Progenitor cell of endocrine pancreas (in vitro differentiated cells): ENCODE data around the gene TSPAN5. TPM values are rescaled to one million over a fixed set of nuclear protein-coding genes. Genes with fewer than 3 reads are reported as not detected.

ENCODE experiments used
- DNase-seq: peaks from one replicate; pipeline ENCODE4 v3.0.0; 2021; ENCODE audit warnings: low spot score; ENCODE audit not compliant: unreplicated experiment
- H3K27ac Mint-ChIP-seq: 2 replicates; pipeline ENCODE4 v1.8.0; 2021; ENCODE audit warnings: mild to moderate bottlenecking, moderate library complexity, mixed read lengths
- H3K27me3 Mint-ChIP-seq: 2 replicates; pipeline ENCODE4 v1.8.0; 2021; ENCODE audit warnings: mixed read lengths
- H3K36me3 Mint-ChIP-seq: 2 replicates; pipeline ENCODE4 v1.8.0; 2022; ENCODE audit warnings: mixed read lengths; ENCODE audit not compliant: insufficient read depth
- H3K4me1 Mint-ChIP-seq: 2 replicates; pipeline ENCODE4 v1.8.0; 2021; ENCODE audit warnings: low read depth, mixed read lengths
- H3K4me3 Mint-ChIP-seq: 2 replicates; pipeline ENCODE4 v1.8.0; 2021; ENCODE audit warnings: low read depth, mild to moderate bottlenecking, moderate library complexity, mixed read lengths
- H3K9me3 Mint-ChIP-seq: 2 replicates; pipeline ENCODE4 v1.8.0; 2021; ENCODE audit warnings: low read depth, mixed read lengths
- total RNA-seq: library from RNA; stranded (reverse); gene quantifications from 2 replicates; pipeline ENCODE4 v1.2.1, GENCODE V29; 2021
- TF ChIP-seq, protein P1 (sequence below): fragments of 200-600 bp; sonication (generic); IDR thresholded peaks from one replicate; pipeline ENCODE4 v1.5.0; 2021; ENCODE audit warnings: antibody characterized with exemption, mild to moderate bottlenecking; ENCODE audit not compliant: unreplicated experiment

The TSPAN5 gene
- total RNA-seq, 1 donor from 2014 or later: 6.1 TPM

DNA sequence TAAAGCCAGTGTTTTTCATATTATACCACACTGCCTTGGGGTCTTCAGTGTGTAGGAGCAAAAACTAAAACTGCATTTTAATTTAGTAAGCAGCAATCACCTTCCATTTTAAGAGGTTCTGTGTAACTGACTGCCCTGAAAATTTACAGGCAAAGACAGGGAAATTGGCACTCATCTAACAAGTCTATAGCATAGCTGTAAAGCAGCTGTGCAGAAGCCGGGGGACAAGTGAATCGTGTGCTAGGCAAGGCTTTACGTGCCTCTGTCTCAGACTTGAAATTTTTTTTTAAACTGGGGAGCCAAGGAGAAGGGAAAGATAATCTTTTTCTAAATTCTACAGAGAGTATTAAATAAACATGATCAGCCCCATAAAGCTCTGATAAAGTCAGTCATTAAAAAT is 39.7 kb downstream of the TSPAN5 start:
- no peak for DNase-seq
- Mint-ChIP-seq H3K4me1 (peaks cover 23% of the 10 kb centered on the region), H3K27ac (no peak overlapping the region), H3K27me3 (peaks cover 3% of the 10 kb centered on the region), H3K4me3 (no peak overlapping the region), H3K9me3 (no peaks in the 10 kb centered on the region), H3K36me3 (no peaks in the 10 kb centered on the region)
- TF ChIP-seq, protein P1, sequence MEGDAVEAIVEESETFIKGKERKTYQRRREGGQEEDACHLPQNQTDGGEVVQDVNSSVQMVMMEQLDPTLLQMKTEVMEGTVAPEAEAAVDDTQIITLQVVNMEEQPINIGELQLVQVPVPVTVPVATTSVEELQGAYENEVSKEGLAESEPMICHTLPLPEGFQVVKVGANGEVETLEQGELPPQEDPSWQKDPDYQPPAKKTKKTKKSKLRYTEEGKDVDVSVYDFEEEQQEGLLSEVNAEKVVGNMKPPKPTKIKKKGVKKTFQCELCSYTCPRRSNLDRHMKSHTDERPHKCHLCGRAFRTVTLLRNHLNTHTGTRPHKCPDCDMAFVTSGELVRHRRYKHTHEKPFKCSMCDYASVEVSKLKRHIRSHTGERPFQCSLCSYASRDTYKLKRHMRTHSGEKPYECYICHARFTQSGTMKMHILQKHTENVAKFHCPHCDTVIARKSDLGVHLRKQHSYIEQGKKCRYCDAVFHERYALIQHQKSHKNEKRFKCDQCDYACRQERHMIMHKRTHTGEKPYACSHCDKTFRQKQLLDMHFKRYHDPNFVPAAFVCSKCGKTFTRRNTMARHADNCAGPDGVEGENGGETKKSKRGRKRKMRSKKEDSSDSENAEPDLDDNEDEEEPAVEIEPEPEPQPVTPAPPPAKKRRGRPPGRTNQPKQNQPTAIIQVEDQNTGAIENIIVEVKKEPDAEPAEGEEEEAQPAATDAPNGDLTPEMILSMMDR: no peak

DNA sequence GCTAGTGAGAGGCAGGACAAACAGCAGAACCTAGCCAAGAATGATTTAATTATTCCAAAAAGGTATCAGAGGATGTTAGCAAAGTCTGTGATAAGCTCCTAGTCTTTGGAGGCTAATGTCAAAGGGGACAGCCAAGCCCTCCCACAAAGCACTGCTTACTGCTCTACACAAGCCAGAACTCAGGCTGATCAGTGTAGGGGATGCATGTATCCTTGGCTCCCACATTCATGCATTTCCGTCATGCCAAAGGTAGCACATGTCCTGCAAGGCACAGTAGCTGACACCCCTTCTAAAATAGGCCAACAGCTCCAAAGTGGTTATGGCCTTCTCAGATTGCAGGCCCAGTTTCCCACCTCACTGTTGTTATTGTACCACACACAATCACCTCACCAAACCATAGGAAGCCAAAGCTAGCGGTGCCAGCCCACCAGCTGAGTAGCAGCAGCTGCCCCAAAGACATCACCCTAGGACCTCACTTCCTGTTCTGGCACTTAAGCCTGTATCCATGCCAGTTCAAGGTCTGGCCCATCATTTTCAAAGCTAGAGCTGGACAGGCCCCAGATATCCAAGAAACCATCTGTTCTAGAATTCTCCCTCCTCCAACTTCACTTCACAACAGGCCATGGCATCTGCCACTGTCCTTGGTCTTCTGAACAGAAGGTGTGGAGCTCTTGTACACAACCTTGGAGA is 40.9 kb downstream of the TSPAN5 start:
- H3K9me3 Mint-ChIP-seq: no peaks in the 10 kb centered on the region
- peaks cover 1% of the 10 kb centered on the region for H3K27me3 Mint-ChIP-seq
- H3K36me3 Mint-ChIP-seq: no peaks in the 10 kb centered on the region
- H3K4me1 Mint-ChIP-seq: peaks cover 18% of the 10 kb centered on the region
- TF ChIP-seq, protein P1: no peak
- no peak overlapping the region for H3K4me3 Mint-ChIP-seq
- DNase-seq: no peak
- no peak overlapping the region for H3K27ac Mint-ChIP-seq

DNA sequence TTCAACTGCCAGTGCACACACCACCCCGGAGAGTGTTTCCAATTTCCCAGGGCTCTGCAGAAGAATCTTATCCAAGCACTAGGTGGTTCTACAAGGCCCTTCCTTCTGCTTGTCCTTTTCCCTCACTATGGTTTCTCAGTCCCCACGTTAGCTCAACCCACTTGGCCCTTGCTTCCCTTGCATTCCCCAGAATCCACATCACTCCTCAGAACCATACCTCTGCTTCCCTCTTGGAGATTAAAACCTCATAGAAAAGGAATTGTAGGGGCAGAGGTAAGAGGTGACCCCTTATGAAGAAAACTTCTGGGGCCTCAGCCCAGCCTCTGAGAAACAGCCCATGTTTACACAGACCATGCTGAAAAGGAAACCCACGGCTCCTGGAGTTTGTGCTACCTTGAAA is 42.4 kb downstream of the TSPAN5 start:
- Mint-ChIP-seq H3K27me3 (peaks cover 3% of the 10 kb centered on the region), H3K4me3 (no peak overlapping the region), H3K36me3 (no peaks in the 10 kb centered on the region), H3K4me1 (peaks cover 18% of the 10 kb centered on the region), H3K9me3 (no peaks in the 10 kb centered on the region), H3K27ac (no peak overlapping the region)
- no peak for DNase-seq
- TF ChIP-seq, protein P1: no peak

DNA sequence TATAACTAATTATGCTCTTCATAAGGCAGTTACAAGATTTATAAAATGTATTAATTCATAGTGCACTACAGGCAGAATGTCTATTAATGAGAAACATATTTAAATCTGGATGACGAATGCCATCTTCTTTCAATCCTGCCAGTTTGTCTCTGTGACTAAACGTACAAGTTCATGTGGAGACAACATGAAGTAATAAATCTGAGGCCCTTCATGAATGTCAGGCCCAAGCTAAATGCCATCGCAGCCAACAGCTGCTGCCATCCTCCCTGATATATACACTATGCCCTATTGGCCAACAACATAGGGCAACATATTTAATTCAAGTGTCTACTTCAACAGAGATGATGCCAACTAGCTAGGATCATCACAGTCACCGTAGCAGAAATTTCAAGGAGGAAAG is 43.7 kb downstream of the TSPAN5 start:
- peaks cover 12% of the 10 kb centered on the region for H3K4me1 Mint-ChIP-seq
- peaks cover 3% of the 10 kb centered on the region for H3K27me3 Mint-ChIP-seq
- H3K4me3 Mint-ChIP-seq: no peak overlapping the region
- no peak overlapping the region for H3K27ac Mint-ChIP-seq
- no peaks in the 10 kb centered on the region for H3K9me3 Mint-ChIP-seq
- DNase-seq: no peak
- TF ChIP-seq, protein P1: no peak
- H3K36me3 Mint-ChIP-seq: no peaks in the 10 kb centered on the region

DNA sequence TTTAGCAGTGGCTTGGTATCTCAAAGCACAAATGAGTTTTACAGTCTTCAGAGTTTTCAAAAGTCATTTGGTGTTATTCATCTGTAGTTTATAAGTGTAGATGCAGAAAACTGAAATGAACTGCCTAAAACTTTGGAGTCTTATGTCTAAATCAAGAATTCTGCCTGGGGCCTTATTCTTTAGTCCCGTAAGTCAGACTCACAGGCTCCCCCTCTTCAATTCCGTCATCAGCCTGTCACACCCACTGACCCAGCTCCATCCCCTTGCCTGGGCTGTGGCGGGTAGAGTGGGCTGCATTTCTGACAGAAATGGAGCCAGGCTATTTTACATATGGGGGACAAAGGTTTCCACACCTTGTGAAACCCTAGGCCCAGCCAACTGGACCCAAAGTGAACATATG is 44.3 kb downstream of the TSPAN5 start:
- TF ChIP-seq, protein P1: no peak
- H3K4me1 Mint-ChIP-seq: peaks cover 12% of the 10 kb centered on the region
- DNase-seq: no peak
- no peaks in the 10 kb centered on the region for H3K9me3 Mint-ChIP-seq
- peaks cover 3% of the 10 kb centered on the region for H3K27me3 Mint-ChIP-seq
- H3K4me3 Mint-ChIP-seq: no peak overlapping the region
- no peaks in the 10 kb centered on the region for H3K36me3 Mint-ChIP-seq
- peak overlapping the region; percentile 10 for H3K27ac Mint-ChIP-seq
